Measurements from ENCODE around the gene ETFB. TPM values are rescaled to one million over a fixed set of nuclear protein-coding genes. Genes with fewer than 3 reads are reported as not detected.
A peak's percentile ranks its signal among the peaks of the same experiment; 100 is the strongest.

The ETFB gene
- total RNA-seq, 2 donors from 2014 or later, result 54.3 to 77.3 TPM

- no peak overlapping the region for H3K27ac ChIP-seq (ENCODE audit: low read depth, low read length)
- TF ChIP-seq, protein P1, sequence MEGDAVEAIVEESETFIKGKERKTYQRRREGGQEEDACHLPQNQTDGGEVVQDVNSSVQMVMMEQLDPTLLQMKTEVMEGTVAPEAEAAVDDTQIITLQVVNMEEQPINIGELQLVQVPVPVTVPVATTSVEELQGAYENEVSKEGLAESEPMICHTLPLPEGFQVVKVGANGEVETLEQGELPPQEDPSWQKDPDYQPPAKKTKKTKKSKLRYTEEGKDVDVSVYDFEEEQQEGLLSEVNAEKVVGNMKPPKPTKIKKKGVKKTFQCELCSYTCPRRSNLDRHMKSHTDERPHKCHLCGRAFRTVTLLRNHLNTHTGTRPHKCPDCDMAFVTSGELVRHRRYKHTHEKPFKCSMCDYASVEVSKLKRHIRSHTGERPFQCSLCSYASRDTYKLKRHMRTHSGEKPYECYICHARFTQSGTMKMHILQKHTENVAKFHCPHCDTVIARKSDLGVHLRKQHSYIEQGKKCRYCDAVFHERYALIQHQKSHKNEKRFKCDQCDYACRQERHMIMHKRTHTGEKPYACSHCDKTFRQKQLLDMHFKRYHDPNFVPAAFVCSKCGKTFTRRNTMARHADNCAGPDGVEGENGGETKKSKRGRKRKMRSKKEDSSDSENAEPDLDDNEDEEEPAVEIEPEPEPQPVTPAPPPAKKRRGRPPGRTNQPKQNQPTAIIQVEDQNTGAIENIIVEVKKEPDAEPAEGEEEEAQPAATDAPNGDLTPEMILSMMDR (conservative IDR thresholded peaks at IDR 0.05), result no peak
- H3K36me3 Mint-ChIP-seq (ENCODE audit: low read depth), result peaks cover 60% of the 10 kb centered on the region
- no peak overlapping the region for H3K4me3 ChIP-seq (ENCODE audit: low read length)
- no peaks in the 10 kb centered on the region for H3K27me3 ChIP-seq (ENCODE audit: control insufficient read depth, insufficient read depth, low read length, poor library complexity, severe bottlenecking)
- H3K27me3 Mint-ChIP-seq (ENCODE audit: insufficient read depth), result no peaks in the 10 kb centered on the region
- no peak overlapping the region for H3K27ac Mint-ChIP-seq
- H3K4me1 Mint-ChIP-seq, result peaks cover 2% of the 10 kb centered on the region
- H3K4me3 Mint-ChIP-seq, result no peak overlapping the region
- peaks cover 21% of the 10 kb centered on the region for H3K36me3 ChIP-seq (ENCODE audit: control insufficient read depth, insufficient read depth, low read length)
- DNase-seq, result peak; percentile 45
- no peaks in the 10 kb centered on the region for H3K4me1 ChIP-seq (ENCODE audit: control insufficient read depth, insufficient read depth, low read length)
- no peak overlapping the region for H3K9ac ChIP-seq (ENCODE audit: extremely low read depth, low read length, poor library complexity, severe bottlenecking)
- H3K9me3 ChIP-seq (ENCODE audit: control insufficient read depth, low read length), result no peaks in the 10 kb centered on the region
- 94 to 100% methylated on average over 3 to 4 of the region's 4 CpGs for WGBS, 2 experiments (ENCODE audit: insufficient coverage in 1 of 2, insufficient read length in 1 of 2)
- peaks cover 3% of the 10 kb centered on the region for H3K9me3 Mint-ChIP-seq
Observed at GRCh38 chr19:51330366-51330765, 35.8 kb downstream of the ETFB start.

GRCh38 chr19:51329411-51329810 is 36.8 kb downstream of the ETFB start:
- Histone ChIP-seq H3K9ac (ENCODE audit: extremely low read depth, low read length, poor library complexity, severe bottlenecking) (no peak overlapping the region), H3K4me1 (ENCODE audit: control insufficient read depth, insufficient read depth, low read length) (no peaks in the 10 kb centered on the region), H3K27me3 (ENCODE audit: control insufficient read depth, insufficient read depth, low read length, poor library complexity, severe bottlenecking) (no peaks in the 10 kb centered on the region), H3K27ac (ENCODE audit: low read depth, low read length) (no peak overlapping the region), H3K9me3 (ENCODE audit: control insufficient read depth, low read length) (no peaks in the 10 kb centered on the region), H3K36me3 (ENCODE audit: control insufficient read depth, insufficient read depth, low read length) (peaks cover 21% of the 10 kb centered on the region), H3K4me3 (ENCODE audit: low read length) (no peak overlapping the region)
- Mint-ChIP-seq H3K4me3 (no peak overlapping the region), H3K4me1 (peaks cover 2% of the 10 kb centered on the region), H3K9me3 (peaks cover 3% of the 10 kb centered on the region), H3K36me3 (ENCODE audit: low read depth) (peaks cover 52% of the 10 kb centered on the region), H3K27ac (no peak overlapping the region), H3K27me3 (ENCODE audit: insufficient read depth) (no peaks in the 10 kb centered on the region)
- TF ChIP-seq, protein P1 (conservative IDR thresholded peaks at IDR 0.05), result no peak
- peak; percentile 42 for DNase-seq
- WGBS, 2 experiments (ENCODE audit: insufficient coverage in 1 of 2, insufficient read length in 1 of 2), result 93 to 100% methylated on average over 1 to 5 of the region's 5 CpGs

DNA sequence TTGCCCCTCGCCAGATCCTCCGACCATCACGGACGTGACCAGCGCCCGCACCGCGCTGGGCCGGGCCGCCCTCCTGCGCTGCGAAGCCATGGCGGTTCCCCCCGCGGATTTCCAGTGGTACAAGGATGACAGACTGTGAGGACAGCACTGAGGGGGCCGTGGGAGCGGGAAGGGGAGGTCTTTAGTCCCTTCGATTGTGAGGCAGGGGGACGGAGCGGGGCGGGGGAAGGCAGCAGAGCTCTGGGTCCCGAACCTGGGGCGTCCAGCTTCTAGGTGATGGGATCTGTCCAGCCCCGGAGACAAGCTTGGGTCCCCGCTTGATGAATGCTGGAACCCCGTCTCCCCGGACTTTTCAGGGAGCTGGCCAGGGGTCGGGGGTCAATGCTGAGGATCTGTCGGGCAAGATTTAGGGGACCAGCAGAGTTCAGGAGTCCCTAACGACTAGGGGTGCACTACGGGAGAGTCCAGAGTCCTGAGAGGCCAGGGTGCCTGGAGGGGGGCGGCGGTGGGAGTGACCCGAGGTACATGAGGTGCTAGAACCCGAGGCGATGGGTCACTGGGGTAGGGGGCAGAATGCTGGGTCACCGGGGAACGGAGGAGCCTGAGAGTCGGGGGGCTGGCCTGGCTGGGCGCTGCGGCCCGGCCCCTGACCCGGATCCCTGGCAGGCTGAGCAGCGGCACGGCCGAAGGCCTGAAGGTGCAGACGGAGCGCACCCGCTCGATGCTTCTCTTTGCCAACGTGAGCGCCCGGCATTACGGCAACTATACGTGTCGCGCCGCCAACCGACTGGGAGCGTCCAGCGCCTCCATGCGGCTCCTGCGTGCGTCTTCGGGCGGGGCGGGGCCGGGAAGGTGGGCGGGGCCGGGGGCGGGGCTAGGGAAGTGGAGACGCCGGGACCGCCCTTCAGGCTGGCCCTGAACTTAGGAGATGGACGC is 38.9 kb downstream of the ETFB start:
- no peak overlapping the region for H3K27ac ChIP-seq (ENCODE audit: low read depth, low read length)
- Mint-ChIP-seq H3K4me1 (peaks cover 2% of the 10 kb centered on the region), H3K9me3 (peaks cover 3% of the 10 kb centered on the region), H3K27ac (peak overlapping the region; percentile 23), H3K4me3 (peak overlapping the region; percentile 36), H3K27me3 (ENCODE audit: insufficient read depth) (peaks cover 2% of the 10 kb centered on the region), H3K36me3 (ENCODE audit: low read depth) (peaks cover 51% of the 10 kb centered on the region)
- DNase-seq, result peak; percentile 95
- no peak overlapping the region for H3K4me3 ChIP-seq (ENCODE audit: low read length)
- H3K27me3 ChIP-seq (ENCODE audit: control insufficient read depth, insufficient read depth, low read length, poor library complexity, severe bottlenecking), result no peaks in the 10 kb centered on the region
- H3K9me3 ChIP-seq (ENCODE audit: control insufficient read depth, low read length), result no peaks in the 10 kb centered on the region
- WGBS, 2 experiments (ENCODE audit: insufficient coverage in 1 of 2, insufficient read length in 1 of 2), result 68 to 70% methylated on average over 37 to 75 of the region's 75 CpGs
- H3K36me3 ChIP-seq (ENCODE audit: control insufficient read depth, insufficient read depth, low read length), result peaks cover 19% of the 10 kb centered on the region
- no peak overlapping the region for H3K9ac ChIP-seq (ENCODE audit: extremely low read depth, low read length, poor library complexity, severe bottlenecking)
- no peaks in the 10 kb centered on the region for H3K4me1 ChIP-seq (ENCODE audit: control insufficient read depth, insufficient read depth, low read length)
- TF ChIP-seq, protein P1 (conservative IDR thresholded peaks at IDR 0.05), result peak; percentile 63
